PC-9 (cell line): ENCODE results near the gene MORN2. TPM values are rescaled to one million over a fixed set of nuclear protein-coding genes. Genes with fewer than 3 reads are reported as not detected.

ENCODE experiments used
- BruUV-seq: library from RNA; stranded (reverse); fragments of 400-500 nt; replicated peaks from 2 replicates; lab custom pipeline; 2021; lab: Mats Ljungman, UMichigan
- CTCF ChIA-PET: fragments of 300-600 bp; sonication (Branson Sonifier 250); formaldehyde crosslinking; loops from one replicate; lab custom pipeline; 2022; ENCODE audit warnings: antibody characterized with exemption; lab: Charles Lee
- POLR2A ChIA-PET: fragments of 300-600 bp; sonication (Branson Sonifier 250); formaldehyde crosslinking; loops from one replicate; lab custom pipeline; 2022; ENCODE audit warnings: antibody characterized with exemption; ENCODE audit not compliant: unreplicated experiment; lab: Charles Lee
- DNase-seq, 2 experiments: peaks; one replicate each; pipeline versions ENCODE4 v3.0.0 to v3.0.0-alpha.2; 2015 to 2022; ENCODE audit warnings: mixed read lengths in 1 of 2
- H2AFZ ChIP-seq: fragments of 200-600 bp; sonication (generic); 2 replicates; pipeline ENCODE4 v1.8.1; 2017; ENCODE audit warnings: antibody characterized with exemption
- H3F3A ChIP-seq: fragments of 200-600 bp; sonication (generic); 2 replicates; pipeline ENCODE4 v1.8.1; 2017; ENCODE audit warnings: antibody characterized with exemption, mild to moderate bottlenecking, low read depth; ENCODE audit not compliant: insufficient read depth
- H3K27ac ChIP-seq: fragments of 200-600 bp; sonication (generic); 2 replicates; pipeline ENCODE4 v1.6.1; 2016; ENCODE audit warnings: mixed run types
- H3K27me3 ChIP-seq: fragments of 200-600 bp; sonication (generic); 2 replicates; pipeline ENCODE4 v1.6.1; 2016; ENCODE audit warnings: low read depth, mixed run types; ENCODE audit not compliant: insufficient read depth
- H3K36me3 ChIP-seq: fragments of 200-600 bp; sonication (generic); 2 replicates; pipeline ENCODE4 v1.6.1; 2016; ENCODE audit warnings: low read depth, mixed run types
- H3K4me1 ChIP-seq: fragments of 200-600 bp; sonication (generic); replicated peaks from 2 replicates; pipeline ENCODE4 v1.6.1; 2016; ENCODE audit warnings: mixed run types; ENCODE audit not compliant: insufficient read depth
- H3K4me2 ChIP-seq: fragments of 200-600 bp; sonication (generic); 2 replicates; pipeline ENCODE4 v1.6.1; 2017; ENCODE audit warnings: mixed run types
- H3K4me3 ChIP-seq: fragments of 200-600 bp; sonication (generic); 2 replicates; pipeline ENCODE4 v1.6.1; 2016; ENCODE audit warnings: mixed run types
- H3K79me2 ChIP-seq: fragments of 200-600 bp; sonication (generic); 2 replicates; pipeline ENCODE4 v1.6.1; 2017; ENCODE audit warnings: low read depth, mixed run types
- H3K9me2 ChIP-seq: fragments of 200-600 bp; sonication (generic); 2 replicates; pipeline ENCODE4 v1.8.1; 2017; ENCODE audit warnings: mild to moderate bottlenecking; ENCODE audit not compliant: insufficient read depth
- H3K9me3 ChIP-seq: fragments of 200-600 bp; sonication (generic); 2 replicates; pipeline ENCODE4 v1.8.1; 2016; ENCODE audit warnings: low read depth; ENCODE audit not compliant: insufficient read depth
- H4K20me1 ChIP-seq: fragments of 200-600 bp; sonication (generic); 2 replicates; pipeline ENCODE4 v1.8.1; 2017; ENCODE audit not compliant: insufficient read depth
- CTCF ChIP-seq: fragments of 200-600 bp; sonication (generic); conservative IDR thresholded peaks from 2 replicates; pipeline ENCODE4 v1.6.1; 2017; ENCODE audit warnings: mixed run types, antibody characterized with exemption, mild to moderate bottlenecking, moderate library complexity
- EZH2 ChIP-seq: fragments of 200-600 bp; sonication (generic); IDR thresholded peaks from 2 replicates; pipeline ENCODE4 v1.8.0; 2017; ENCODE audit warnings: antibody characterized with exemption, low read depth
- intact Hi-C: fragments of 100-400 bp; cut with micrococcal nuclease; formaldehyde crosslinking; loops from one replicate; pipeline ENCODE4 v1.10.0; 2022; ENCODE audit not compliant: unreplicated experiment
- total RNA-seq: library from RNA; stranded (reverse); gene quantifications from 2 replicates; pipeline ENCODE4 v1.2.3, GENCODE V29; 2021

The MORN2 gene
- total RNA-seq, 1 experiment from 2014 or later = 22.9 TPM

- BruUV-seq = no TSS peak
- CTCF ChIA-PET = no interaction called here
Observed at GRCh38 chr2:38889575-38889974, 13.8 kb downstream of the MORN2 start, which contains the start of gene ARHGEF33. ARHGEF33 (plus strand) TSS chr2:38889875; CDS start chr2:38919448, 29,573 bp downstream.

GRCh38 chr2:38892819-38893218 lies 17.0 kb downstream of the MORN2 start:
- no TSS peak for BruUV-seq

More at GRCh38 chr2:38889575-38889974, 13.8 kb downstream of the MORN2 start, which contains the start of gene ARHGEF33:
- Histone ChIP-seq H3K4me1 (no peaks in the 10 kb centered on the region), H3K36me3 (no peaks in the 10 kb centered on the region), H3K4me2 (no peak within 1 kb of the TSS), H3K9me3 (no peaks in the 10 kb centered on the region), H3K4me3 (no peak within 1 kb of the TSS), H3K27me3 (no peaks in the 10 kb centered on the region), H3F3A (no peaks in the 10 kb centered on the region), H3K79me2 (no peaks in the 10 kb centered on the region), H3K9me2 (no peaks in the 10 kb centered on the region), H2AFZ (no peak within 1 kb of the TSS), H3K27ac (no peak within 1 kb of the TSS), H4K20me1 (no peaks in the 10 kb centered on the region)
- intact Hi-C loops = no loop called here
- DNase-seq = no peak
- POLR2A ChIA-PET = no interaction called here
- TF ChIP-seq EZH2 = no peak
- no peak for TF ChIP-seq CTCF

DNA sequence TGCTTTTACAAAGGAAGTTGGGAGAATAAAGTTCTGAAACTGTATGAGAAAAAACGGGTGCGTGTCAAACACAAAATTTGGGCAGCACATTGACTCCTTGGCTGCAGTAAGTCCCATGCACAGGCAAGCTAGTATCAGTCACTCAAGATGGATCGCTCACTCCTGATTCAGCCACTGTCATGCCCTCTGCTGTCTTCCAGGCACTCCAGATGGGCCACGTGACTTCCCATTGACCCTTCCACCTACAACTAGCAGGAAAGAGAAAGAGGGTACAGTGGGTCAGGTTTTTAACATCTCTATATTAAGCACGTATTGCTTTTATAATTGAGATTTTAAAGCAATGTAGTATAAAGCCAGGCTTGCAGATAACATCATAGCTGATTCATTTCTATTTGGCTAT lies 22.5 kb downstream of the MORN2 start:
- Histone ChIP-seq H2AFZ (no peak overlapping the region), H3F3A (no peaks in the 10 kb centered on the region), H3K4me2 (no peak overlapping the region), H3K4me3 (no peak overlapping the region), H3K27me3 (no peaks in the 10 kb centered on the region), H3K4me1 (no peaks in the 10 kb centered on the region), H3K36me3 (no peaks in the 10 kb centered on the region), H3K27ac (no peak overlapping the region), H3K9me3 (no peaks in the 10 kb centered on the region), H3K79me2 (no peaks in the 10 kb centered on the region), H3K9me2 (no peaks in the 10 kb centered on the region), H4K20me1 (no peaks in the 10 kb centered on the region)
- no peak for TF ChIP-seq CTCF
- TF ChIP-seq EZH2 = no peak
- intact Hi-C loops = no loop called here
- ChIA-PET CTCF (interaction anchor here (0.5 kb wide), 1 partner anchor 1732 kb away, joined by 5 read pairs; no protein-coding TSS in a partner anchor), POLR2A (no interaction called here)
- no TSS peak for BruUV-seq
- no peak for DNase-seq

More at GRCh38 chr2:38892819-38893218, 17.0 kb downstream of the MORN2 start:
- POLR2A ChIA-PET = no interaction called here
- no peaks in the 10 kb centered on the region for H3K4me1 ChIP-seq
- H3K36me3 ChIP-seq = no peaks in the 10 kb centered on the region
- TF ChIP-seq EZH2 (no peak), CTCF (no peak)
- H3K4me3 ChIP-seq = no peak overlapping the region
- H3K4me2 ChIP-seq = no peak overlapping the region
- no peaks in the 10 kb centered on the region for H3K9me3 ChIP-seq
- H3K9me2 ChIP-seq = no peaks in the 10 kb centered on the region
- intact Hi-C loops = no loop called here
- peak in 1 of 2 experiments; percentile 40 for DNase-seq
- no peaks in the 10 kb centered on the region for H4K20me1 ChIP-seq
- H3K79me2 ChIP-seq = no peaks in the 10 kb centered on the region
- H3K27ac ChIP-seq = no peak overlapping the region
- no peak overlapping the region for H2AFZ ChIP-seq
- no peaks in the 10 kb centered on the region for H3K27me3 ChIP-seq
- no peaks in the 10 kb centered on the region for H3F3A ChIP-seq
- CTCF ChIA-PET = interaction anchor here (0.7 kb wide), 1 partner anchor 123 kb away, joined by 5 read pairs; no protein-coding TSS in a partner anchor
